ENCODE results near the gene MTIF3. TPM values are rescaled to one million over a fixed set of nuclear protein-coding genes. Genes with fewer than 3 reads are reported as not detected.

The MTIF3 gene
- total RNA-seq, 2 experiments from 2014 or later, result 37.9 to 42.9 TPM

DNA sequence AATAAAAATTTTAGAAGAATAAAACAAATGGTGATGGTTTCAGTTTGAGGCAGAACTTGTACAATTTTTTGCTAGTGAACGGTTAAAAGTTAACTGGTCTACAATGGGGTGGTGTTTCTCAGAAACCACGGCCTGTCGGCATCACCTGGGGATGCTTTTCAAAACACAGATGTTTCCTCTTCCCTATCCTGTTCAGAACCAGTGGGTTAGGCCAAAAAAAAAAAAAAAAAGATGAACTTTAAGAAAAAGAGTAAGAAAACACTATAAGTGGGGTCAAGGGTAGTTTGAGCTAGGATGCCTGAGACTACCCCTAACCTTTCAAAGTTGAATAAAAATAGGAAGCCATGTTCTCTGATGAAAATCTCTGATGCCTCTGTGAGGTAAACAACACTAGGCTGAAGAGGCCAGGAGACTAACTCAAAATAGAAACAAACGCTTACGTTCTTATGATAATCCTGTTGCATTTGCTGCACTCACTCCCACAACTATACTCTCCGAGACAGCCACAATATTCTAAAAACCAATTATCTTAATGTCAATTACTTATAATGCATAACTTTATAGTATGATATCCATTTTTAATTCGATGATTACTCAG, 3.3 kb downstream of the MTIF3 start:
- Histone ChIP-seq H3K4me1 (ENCODE audit: insufficient read depth, low read length, poor library complexity, severe bottlenecking) (peaks cover 47% of the 10 kb centered on the region), H2AFZ (ENCODE audit: low read length) (peak overlapping the region; percentile 37; the same call in 1 of the 2 replicates), H4K20me1 (ENCODE audit: insufficient read depth, low read length) (no peaks in the 10 kb centered on the region), H3K4me2 (ENCODE audit: low read length) (peak overlapping the region; percentile 79), H3K4me3 (ENCODE audit: low read depth, low read length, poor library complexity, severe bottlenecking) (peak overlapping the region; percentile 59), H3K27ac (ENCODE audit: low read depth, low read length, poor library complexity, severe bottlenecking) (peak overlapping the region; percentile 78), H3K36me3 (ENCODE audit: insufficient read depth, low read length) (peaks cover 16% of the 10 kb centered on the region; the same call in 1 of the 2 replicates), H3K9me2 (ENCODE audit: insufficient read depth, low read length) (no peaks in the 10 kb centered on the region), H3K9me3 (ENCODE audit: low read length) (no peaks in the 10 kb centered on the region), H3K79me2 (ENCODE audit: insufficient read depth, low read depth, low read length) (peaks cover 51% of the 10 kb centered on the region)
- ChIA-PET POLR2A (interaction anchor here (0.6 to 3.2 kb wide), 8 partner anchors 8 to 669 kb away, joined by 3 to 38 read pairs (median 4); partner anchors contain the start of gene GTF3A), CTCF (ENCODE audit: unreplicated experiment) (no interaction called here)
- no TSS peak for BruUV-seq (replicated peaks)
- peak; percentile 79 for DNase-seq (ENCODE audit: low spot score)
- intact Hi-C loops (cut with micrococcal nuclease; ENCODE audit: unreplicated experiment), result loop anchor here (2.0 kb wide), 1 partner anchor 188 kb away; no protein-coding TSS in a partner anchor
- TF ChIP-seq, protein P1, sequence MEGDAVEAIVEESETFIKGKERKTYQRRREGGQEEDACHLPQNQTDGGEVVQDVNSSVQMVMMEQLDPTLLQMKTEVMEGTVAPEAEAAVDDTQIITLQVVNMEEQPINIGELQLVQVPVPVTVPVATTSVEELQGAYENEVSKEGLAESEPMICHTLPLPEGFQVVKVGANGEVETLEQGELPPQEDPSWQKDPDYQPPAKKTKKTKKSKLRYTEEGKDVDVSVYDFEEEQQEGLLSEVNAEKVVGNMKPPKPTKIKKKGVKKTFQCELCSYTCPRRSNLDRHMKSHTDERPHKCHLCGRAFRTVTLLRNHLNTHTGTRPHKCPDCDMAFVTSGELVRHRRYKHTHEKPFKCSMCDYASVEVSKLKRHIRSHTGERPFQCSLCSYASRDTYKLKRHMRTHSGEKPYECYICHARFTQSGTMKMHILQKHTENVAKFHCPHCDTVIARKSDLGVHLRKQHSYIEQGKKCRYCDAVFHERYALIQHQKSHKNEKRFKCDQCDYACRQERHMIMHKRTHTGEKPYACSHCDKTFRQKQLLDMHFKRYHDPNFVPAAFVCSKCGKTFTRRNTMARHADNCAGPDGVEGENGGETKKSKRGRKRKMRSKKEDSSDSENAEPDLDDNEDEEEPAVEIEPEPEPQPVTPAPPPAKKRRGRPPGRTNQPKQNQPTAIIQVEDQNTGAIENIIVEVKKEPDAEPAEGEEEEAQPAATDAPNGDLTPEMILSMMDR (conservative IDR thresholded peaks at IDR 0.05; ENCODE audit: low read length), result no peak
- no peak for TF ChIP-seq EZH2phosphoT487 (IDR thresholded peaks at IDR 0.05; ENCODE audit: borderline replicate concordance, low read depth, low read length)

DNA sequence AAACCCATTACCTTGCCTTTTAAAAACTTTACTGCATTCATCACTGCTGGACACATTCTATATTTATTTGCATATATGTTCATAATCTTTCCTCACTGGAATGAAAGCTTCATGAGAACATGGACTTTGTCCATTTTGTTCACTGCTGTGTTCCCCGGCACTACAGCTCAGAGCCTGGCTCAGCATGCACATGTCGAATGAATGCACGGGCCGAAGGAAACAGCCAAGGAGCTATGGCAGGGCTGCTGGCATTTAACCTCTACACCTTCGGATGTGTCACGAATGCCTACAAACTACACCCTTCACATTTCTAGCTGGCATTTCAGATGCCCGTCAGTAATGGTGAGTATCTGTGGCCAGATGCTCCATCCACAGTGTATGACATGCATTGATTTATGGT, 7.6 kb downstream of the MTIF3 start:
- Histone ChIP-seq H3K79me2 (ENCODE audit: insufficient read depth, low read depth, low read length) (peaks cover 34% of the 10 kb centered on the region), H3K9me2 (ENCODE audit: insufficient read depth, low read length) (no peaks in the 10 kb centered on the region), H3K27ac (ENCODE audit: low read depth, low read length, poor library complexity, severe bottlenecking) (no peak overlapping the region), H3K36me3 (ENCODE audit: insufficient read depth, low read length) (peaks cover 35% of the 10 kb centered on the region; the same call in 1 of the 2 replicates), H3K9me3 (ENCODE audit: low read length) (no peaks in the 10 kb centered on the region), H2AFZ (ENCODE audit: low read length) (no peak overlapping the region), H3K4me3 (ENCODE audit: low read depth, low read length, poor library complexity, severe bottlenecking) (no peak overlapping the region), H3K4me2 (ENCODE audit: low read length) (no peak overlapping the region), H3K4me1 (ENCODE audit: insufficient read depth, low read length, poor library complexity, severe bottlenecking) (peaks cover 24% of the 10 kb centered on the region), H4K20me1 (ENCODE audit: insufficient read depth, low read length) (no peaks in the 10 kb centered on the region)
- no peak for TF ChIP-seq EZH2phosphoT487 (IDR thresholded peaks at IDR 0.05; ENCODE audit: borderline replicate concordance, low read depth, low read length)
- TF ChIP-seq, protein P1 (conservative IDR thresholded peaks at IDR 0.05; ENCODE audit: low read length), result no peak
- POLR2A ChIA-PET, result interaction anchor here (0.6 to 3.3 kb wide), 3 partner anchors 13 to 188 kb away, joined by 4 to 15 read pairs (median 11); no protein-coding TSS in a partner anchor
- intact Hi-C loops (cut with micrococcal nuclease; ENCODE audit: unreplicated experiment), result no loop called here
- DNase-seq (ENCODE audit: low spot score), result no peak
- CTCF ChIA-PET (ENCODE audit: unreplicated experiment), result no interaction called here
- no TSS peak for BruUV-seq (replicated peaks)

GRCh38 chr13:27442071-27442647, 8.2 kb downstream of the MTIF3 start:
- Histone ChIP-seq H3K36me3 (ENCODE audit: insufficient read depth, low read length) (peaks cover 39% of the 10 kb centered on the region; the same call in 1 of the 2 replicates), H2AFZ (ENCODE audit: low read length) (no peak overlapping the region), H3K27ac (ENCODE audit: low read depth, low read length, poor library complexity, severe bottlenecking) (no peak overlapping the region), H3K79me2 (ENCODE audit: insufficient read depth, low read depth, low read length) (peaks cover 27% of the 10 kb centered on the region), H3K9me3 (ENCODE audit: low read length) (no peaks in the 10 kb centered on the region), H3K4me2 (ENCODE audit: low read length) (no peak overlapping the region), H4K20me1 (ENCODE audit: insufficient read depth, low read length) (no peaks in the 10 kb centered on the region), H3K4me1 (ENCODE audit: insufficient read depth, low read length, poor library complexity, severe bottlenecking) (peaks cover 17% of the 10 kb centered on the region), H3K9me2 (ENCODE audit: insufficient read depth, low read length) (no peaks in the 10 kb centered on the region), H3K4me3 (ENCODE audit: low read depth, low read length, poor library complexity, severe bottlenecking) (no peak overlapping the region)
- no peak for TF ChIP-seq EZH2phosphoT487 (IDR thresholded peaks at IDR 0.05; ENCODE audit: borderline replicate concordance, low read depth, low read length)
- TF ChIP-seq, protein P1 (conservative IDR thresholded peaks at IDR 0.05; ENCODE audit: low read length), result no peak
- DNase-seq (ENCODE audit: low spot score), result no peak
- intact Hi-C loops (cut with micrococcal nuclease; ENCODE audit: unreplicated experiment), result no loop called here
- CTCF ChIA-PET (ENCODE audit: unreplicated experiment), result no interaction called here
- POLR2A ChIA-PET, result no interaction called here
- no TSS peak for BruUV-seq (replicated peaks)
